Transverse colon (tissue), 4 donors: ENCODE results near the gene FXYD2. TPM values are rescaled to one million over a fixed set of nuclear protein-coding genes. Genes with fewer than 3 reads are reported as not detected.

Source experiments
- DNase-seq: peaks from one replicate; pipeline ENCODE4 v3.0.0-alpha.2; 2019
- H3K27ac ChIP-seq, 4 donors: fragments of 200-600 bp; sonication (generic); 2 replicates each; pipeline ENCODE4 v1.5.1; 2016 to 2018; ENCODE audit warnings: inconsistent platforms in 4 of 4
- H3K27me3 ChIP-seq: fragments of 200-600 bp; sonication (generic); 2 replicates; pipeline ENCODE4 v1.5.1; 2017; ENCODE audit warnings: inconsistent platforms
- H3K36me3 ChIP-seq, 4 donors: fragments of 200-600 bp; sonication (generic); 2 replicates each; pipeline ENCODE4 v1.5.1; 2017 to 2019; ENCODE audit warnings: inconsistent platforms in 4 of 4
- H3K4me1 ChIP-seq, 4 donors: fragments of 200-600 bp; sonication (generic); 2 replicates each; pipeline ENCODE4 v1.5.1; 2017 to 2020; ENCODE audit warnings: inconsistent platforms in 4 of 4
- H3K4me3 ChIP-seq, 4 donors: fragments of 200-600 bp; sonication (generic); 1 replicate in 1 of 4; 2 replicates in 3 of 4; pipeline versions ENCODE4 v1.5.1 to v1.6.1; 2017 to 2019; ENCODE audit warnings: inconsistent platforms in 4 of 4
- H3K9me3 ChIP-seq, 2 donors: fragments of 200-600 bp; sonication (generic); 2 replicates each; pipeline ENCODE4 v1.5.1; 2017 to 2019; ENCODE audit warnings: inconsistent platforms in 2 of 2
- EP300 ChIP-seq: sonication (generic); formaldehyde crosslinking; IDR thresholded peaks from one replicate; pipeline ENCODE4 v1.6.1; 2017; ENCODE audit warnings: antibody characterized with exemption, low read depth
- POLR2A ChIP-seq: fragments of 450-650 bp; IDR thresholded peaks from one replicate; pipeline ENCODE4 v1.6.1; 2016; ENCODE audit warnings: antibody characterized with exemption, mild to moderate bottlenecking, moderate library complexity
- POLR2AphosphoS5 ChIP-seq, 3 donors: sonication (generic); formaldehyde crosslinking; IDR thresholded peaks; one replicate each; pipeline ENCODE4 v1.6.1; 2016; ENCODE audit warnings: antibody characterized with exemption in 3 of 3
- whole genome bisulfite sequencing, 2 donors: methylation state at CpG; one replicate each; pipeline ENCODE4 v1.1.5; 2018; ENCODE audit warnings: low coverage in 1 of 2; 5-methylcytosine and 5-hydroxymethylcytosine counted together
- in situ Hi-C, 4 donors: fragments of 200-750 bp; cut with MboI; loops; one replicate each; pipeline versions ENCODE4 v1.15.0 to v1.15.1; 2017; ENCODE audit warnings: low sequenced_read_pairs in 3 of 4, low pct_ligation_motif_present in 1 of 4, low pct_unique_long_range_greater_than_20kb in 1 of 4
- intact Hi-C: fragments of 100-400 bp; cut with DNase I; formaldehyde crosslinking; loops from one replicate; pipeline ENCODE4 v1.15.1; 2023; ENCODE audit warnings: low total_unique reads
- total RNA-seq, 4 donors: library from RNA; depleted of rRNA; stranded (reverse); fragments of >200 nt; gene quantifications; one replicate each; pipeline ENCODE4 v1.1.0, GENCODE V29; 2016
- TF ChIP-seq, protein P1 (sequence below), 5 experiments: fragments of 200-600 bp in 3 of 5; fragments of 450-650 bp in 2 of 5; sonication (generic) in 3 of 5; IDR thresholded peaks; 1 replicate in 2 of 5; 2 replicates in 3 of 5; pipeline ENCODE4 v1.5.1; 2016 to 2017; ENCODE audit warnings: antibody characterized with exemption in 5 of 5, inconsistent platforms in 3 of 5, mild to moderate bottlenecking in 2 of 5, moderate library complexity in 1 of 5

The FXYD2 gene
- total RNA-seq, 4 donors from 2014 or later: 0.64 to 1.2 (median 1.1) TPM; not detected in 1

DNA sequence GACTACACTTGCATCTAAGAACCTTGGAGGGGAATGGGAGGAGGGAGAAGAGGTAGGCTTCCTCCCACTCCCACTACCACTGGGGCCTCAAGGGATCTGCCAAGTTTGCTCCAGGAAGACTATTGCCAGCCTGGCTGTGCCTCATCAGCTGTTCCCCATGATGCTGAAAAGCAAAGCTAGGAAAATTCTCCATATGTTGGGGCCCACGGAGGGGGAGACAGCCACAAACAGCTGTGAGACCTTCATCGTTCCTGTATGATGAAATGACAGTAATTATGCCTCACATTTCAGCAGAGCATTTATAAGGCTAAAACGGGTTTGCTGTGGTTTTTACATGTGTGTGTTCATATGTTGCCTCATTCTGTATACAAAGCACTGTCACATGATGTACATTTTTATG, 34.3 kb downstream of the FXYD2 start:
- in situ Hi-C loops: loop anchor here in 1 of 4 donors (25.0 kb wide), 1 partner anchor 353 kb away; no protein-coding TSS in a partner anchor
- no peak overlapping the region for H3K27ac ChIP-seq
- no peaks in the 10 kb centered on the region for H3K4me1 ChIP-seq
- intact Hi-C loops: no loop called here
- TF ChIP-seq, protein P1, sequence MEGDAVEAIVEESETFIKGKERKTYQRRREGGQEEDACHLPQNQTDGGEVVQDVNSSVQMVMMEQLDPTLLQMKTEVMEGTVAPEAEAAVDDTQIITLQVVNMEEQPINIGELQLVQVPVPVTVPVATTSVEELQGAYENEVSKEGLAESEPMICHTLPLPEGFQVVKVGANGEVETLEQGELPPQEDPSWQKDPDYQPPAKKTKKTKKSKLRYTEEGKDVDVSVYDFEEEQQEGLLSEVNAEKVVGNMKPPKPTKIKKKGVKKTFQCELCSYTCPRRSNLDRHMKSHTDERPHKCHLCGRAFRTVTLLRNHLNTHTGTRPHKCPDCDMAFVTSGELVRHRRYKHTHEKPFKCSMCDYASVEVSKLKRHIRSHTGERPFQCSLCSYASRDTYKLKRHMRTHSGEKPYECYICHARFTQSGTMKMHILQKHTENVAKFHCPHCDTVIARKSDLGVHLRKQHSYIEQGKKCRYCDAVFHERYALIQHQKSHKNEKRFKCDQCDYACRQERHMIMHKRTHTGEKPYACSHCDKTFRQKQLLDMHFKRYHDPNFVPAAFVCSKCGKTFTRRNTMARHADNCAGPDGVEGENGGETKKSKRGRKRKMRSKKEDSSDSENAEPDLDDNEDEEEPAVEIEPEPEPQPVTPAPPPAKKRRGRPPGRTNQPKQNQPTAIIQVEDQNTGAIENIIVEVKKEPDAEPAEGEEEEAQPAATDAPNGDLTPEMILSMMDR (IDR thresholded peaks at IDR 0.05): no peak
- TF ChIP-seq POLR2AphosphoS5 (IDR thresholded peaks at IDR 0.05) (no peak), EP300 (no peak), POLR2A (no peak)
- 59% methylated on average over 3 of the region's 3 CpGs; no CpG with 5 or more reads in 1 of the 2 donors for WGBS, 2 donors
- H3K36me3 ChIP-seq: no peaks in the 10 kb centered on the region
- DNase-seq: no peak
- H3K9me3 ChIP-seq: no peaks in the 10 kb centered on the region
- H3K4me3 ChIP-seq: no peak overlapping the region
- H3K27me3 ChIP-seq: peaks cover 21% of the 10 kb centered on the region

DNA sequence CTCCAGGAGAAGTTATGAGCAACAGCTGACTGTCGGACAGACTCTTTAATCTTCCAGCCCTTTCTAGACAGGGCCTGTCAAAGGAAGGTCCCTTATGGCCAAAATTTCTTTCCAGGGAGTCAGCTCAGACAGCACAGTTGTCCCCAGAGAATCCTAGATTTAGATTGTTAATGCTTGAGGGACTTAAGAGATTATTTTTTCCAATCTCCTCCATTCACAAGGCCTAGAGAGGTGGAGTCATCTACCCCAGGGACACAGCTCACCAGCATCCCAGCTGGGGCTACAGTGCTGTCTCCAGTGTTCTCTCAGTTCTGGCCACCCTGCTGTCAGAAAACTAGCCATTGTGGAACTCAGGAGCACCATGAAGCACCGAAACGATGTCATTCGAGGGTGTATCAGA, 35.3 kb downstream of the FXYD2 start:
- Histone ChIP-seq H3K4me1 (no peaks in the 10 kb centered on the region), H3K36me3 (no peaks in the 10 kb centered on the region), H3K9me3 (no peaks in the 10 kb centered on the region), H3K27ac (no peak overlapping the region), H3K4me3 (no peak overlapping the region), H3K27me3 (peaks cover 11% of the 10 kb centered on the region)
- DNase-seq: no peak
- in situ Hi-C loops: loop anchor here in 1 of 4 donors (25.0 kb wide), 1 partner anchor 352 kb away; no protein-coding TSS in a partner anchor
- TF ChIP-seq POLR2A: no peak
- TF ChIP-seq, protein P1 (IDR thresholded peaks at IDR 0.05): no peak
- TF ChIP-seq POLR2AphosphoS5 (IDR thresholded peaks at IDR 0.05): no peak
- no peak for TF ChIP-seq EP300
- WGBS, 2 donors: 75% methylated on average over 4 of the region's 4 CpGs; no CpG with 5 or more reads in 1 of the 2 donors
- intact Hi-C loops: no loop called here

DNA sequence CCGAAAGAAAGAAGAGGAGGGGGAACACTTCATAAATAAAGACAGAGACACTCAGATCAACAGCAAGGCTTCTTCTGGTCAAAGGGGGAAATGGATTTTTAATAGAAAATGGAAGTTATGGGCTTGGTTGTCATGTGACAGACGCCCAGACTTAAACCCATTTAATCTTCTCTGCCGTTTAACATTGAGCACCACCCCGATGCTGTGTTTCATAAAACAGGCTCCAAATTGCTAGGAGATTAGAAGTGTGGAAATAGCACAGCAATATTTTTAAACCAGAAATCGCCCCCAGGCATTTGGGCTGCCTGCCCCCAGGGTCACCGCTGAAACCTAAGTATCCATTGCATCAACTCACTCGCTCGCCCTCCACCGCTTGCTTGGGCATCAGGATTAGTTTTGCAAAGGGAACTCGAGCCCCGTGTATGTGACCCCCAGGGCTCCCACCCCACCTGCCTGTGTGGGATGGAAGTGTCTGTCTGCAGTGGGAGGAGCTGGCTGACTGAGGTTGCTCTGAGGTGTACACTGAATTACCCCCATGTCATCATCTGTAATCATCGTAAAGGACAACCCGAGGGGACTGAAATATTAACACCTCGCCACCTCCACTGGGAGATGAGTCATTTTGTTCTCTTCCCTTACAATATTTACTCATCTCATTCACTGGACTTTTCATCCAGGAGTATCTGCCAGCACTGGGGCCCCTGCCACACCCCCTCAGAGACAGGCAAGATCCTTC, 38.2 kb downstream of the FXYD2 start:
- Histone ChIP-seq H3K4me3 (no peak overlapping the region), H3K4me1 (no peaks in the 10 kb centered on the region), H3K36me3 (no peaks in the 10 kb centered on the region), H3K9me3 (no peaks in the 10 kb centered on the region), H3K27ac (no peak overlapping the region), H3K27me3 (no peaks in the 10 kb centered on the region)
- intact Hi-C loops: no loop called here
- TF ChIP-seq POLR2A (no peak), EP300 (no peak), POLR2AphosphoS5 (IDR thresholded peaks at IDR 0.05) (no peak)
- TF ChIP-seq, protein P1 (IDR thresholded peaks at IDR 0.05): no peak
- in situ Hi-C loops: loop anchor here in 1 of 4 donors (25.0 kb wide), 1 partner anchor 349 kb away; no protein-coding TSS in a partner anchor
- no peak for DNase-seq
- 59 to 67% methylated on average over 6 to 14 of the region's 14 CpGs for WGBS, 2 donors

DNA sequence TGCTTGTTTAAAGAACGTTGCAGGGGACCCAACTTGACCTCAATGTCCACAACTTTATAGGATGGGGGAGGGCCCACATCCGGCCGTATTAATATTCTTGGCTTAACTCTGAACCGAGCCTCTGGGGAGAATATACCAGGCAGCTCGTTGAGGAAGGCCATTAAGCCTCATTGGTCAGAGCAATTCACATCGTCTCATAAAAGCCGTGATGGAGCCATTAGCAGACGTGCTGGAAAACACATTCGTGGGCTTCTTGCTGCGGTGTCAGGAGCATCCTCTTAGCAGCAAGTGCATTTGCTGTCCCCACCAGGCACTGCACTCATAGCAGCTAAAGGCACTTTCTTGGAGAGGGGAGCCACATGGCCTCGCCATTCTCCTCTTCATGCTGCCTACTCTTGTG, 42.4 kb downstream of the FXYD2 start:
- no peak overlapping the region for H3K27ac ChIP-seq
- H3K9me3 ChIP-seq: no peaks in the 10 kb centered on the region
- no peak overlapping the region for H3K4me3 ChIP-seq
- DNase-seq: no peak
- 17 to 77% methylated on average over 1 to 11 of the region's 11 CpGs for WGBS, 2 donors
- TF ChIP-seq EP300: no peak
- TF ChIP-seq, protein P1 (IDR thresholded peaks at IDR 0.05): no peak
- TF ChIP-seq POLR2AphosphoS5 (IDR thresholded peaks at IDR 0.05): no peak
- no peak for TF ChIP-seq POLR2A
- H3K36me3 ChIP-seq: no peaks in the 10 kb centered on the region
- intact Hi-C loops (no loop called here), in situ Hi-C loops (loop anchor here in 1 of 4 donors (25.0 kb wide), 1 partner anchor 345 kb away; no protein-coding TSS in a partner anchor)
- no peaks in the 10 kb centered on the region for H3K4me1 ChIP-seq
- no peaks in the 10 kb centered on the region for H3K27me3 ChIP-seq
